HEK293 (cell line): ENCODE results near the gene FAM228B.

Source experiments
- CTCF ChIA-PET: fragments of 350-600 bp; formaldehyde crosslinking; extraction: SDS; loops from one replicate; lab custom pipeline; 2021; ENCODE audit warnings: antibody characterized with exemption; lab: Yijun Ruan, JAX
- POLR2A ChIA-PET: fragments of 300-600 bp; formaldehyde crosslinking; extraction: SDS; loops from one replicate; lab custom pipeline; 2020; ENCODE audit warnings: antibody characterized with exemption, inconsistent platforms; lab: Yijun Ruan, JAX
- H3K27ac ChIP-seq: fragments of 200-500 bp; sonication (Bioruptor generic); 2 replicates; pipeline ENCODE4 v1.5.1; 2014; ENCODE audit warnings: low read depth, low read length, control low read depth, inconsistent platforms; ENCODE audit errors: extremely low read depth
- H3K36me3 ChIP-seq, 2 experiments: fragments of 200-500 bp in 1 of 2; sonication (Bioruptor generic) in 1 of 2; 1 replicate in 1 of 2; 2 replicates in 1 of 2; pipeline ENCODE4 v1.5.1; 2014 to 2017; ENCODE audit warnings: inconsistent platforms in 2 of 2, low read length in 2 of 2; ENCODE audit not compliant: control insufficient read depth in 2 of 2, insufficient read depth in 1 of 2
- H3K4me1 ChIP-seq: fragments of 200-500 bp; sonication (Bioruptor generic); 2 replicates; pipeline ENCODE4 v1.5.1; 2014; ENCODE audit warnings: mild to moderate bottlenecking, low read length, inconsistent platforms; ENCODE audit not compliant: control insufficient read depth, insufficient read depth
- H3K4me3 ChIP-seq: 2 replicates; pipeline ENCODE4 v1.5.1; 2011; ENCODE audit warnings: low read depth, mild to moderate bottlenecking, control low read depth, low read length, moderate library complexity
- H3K9me3 ChIP-seq: fragments of 200-500 bp; sonication (Bioruptor generic); 2 replicates; pipeline ENCODE4 v1.5.1; 2014; ENCODE audit warnings: low read depth, low read length, inconsistent platforms; ENCODE audit not compliant: control insufficient read depth, insufficient read depth
- MZF1 ChIP-seq: fragments of 450-650 bp; formaldehyde crosslinking; IDR thresholded peaks from 2 replicates; pipeline ENCODE4 v1.5.1; 2017; ENCODE audit warnings: missing biosample characterization, missing genetic modification characterization, borderline replicate concordance
- OVOL3 ChIP-seq: fragments of 450-650 bp; formaldehyde crosslinking; IDR thresholded peaks from 2 replicates; pipeline ENCODE4 v1.5.1; 2016; ENCODE audit warnings: missing biosample characterization, missing genetic modification characterization
- WT1 ChIP-seq: fragments of 450-650 bp; formaldehyde crosslinking; IDR thresholded peaks from 2 replicates; pipeline ENCODE4 v1.5.1; 2016; ENCODE audit warnings: missing biosample characterization, missing genetic modification characterization
- ZFP37 ChIP-seq: fragments of 450-650 bp; formaldehyde crosslinking; IDR thresholded peaks from 2 replicates; pipeline ENCODE4 v1.5.1; 2016; ENCODE audit warnings: missing biosample characterization, missing genetic modification characterization
- ZNF174 ChIP-seq: fragments of 450-650 bp; formaldehyde crosslinking; IDR thresholded peaks from 2 replicates; pipeline ENCODE4 v1.5.0; 2017; ENCODE audit warnings: missing biosample characterization, mild to moderate bottlenecking, missing genetic modification characterization
- ZNF202 ChIP-seq: fragments of 450-650 bp; formaldehyde crosslinking; IDR thresholded peaks from 2 replicates; pipeline ENCODE4 v1.5.1; 2016; ENCODE audit warnings: missing biosample characterization, missing genetic modification characterization, borderline replicate concordance
- ZNF221 ChIP-seq: fragments of 450-650 bp; formaldehyde crosslinking; IDR thresholded peaks from 2 replicates; pipeline ENCODE4 v1.5.1; 2017; ENCODE audit warnings: missing biosample characterization, missing genetic modification characterization, borderline replicate concordance
- ZNF223 ChIP-seq: fragments of 450-650 bp; formaldehyde crosslinking; IDR thresholded peaks from 2 replicates; pipeline ENCODE4 v1.5.1; 2016; ENCODE audit warnings: missing biosample characterization, missing genetic modification characterization
- ZNF248 ChIP-seq: fragments of 450-650 bp; formaldehyde crosslinking; IDR thresholded peaks from 2 replicates; pipeline ENCODE4 v1.5.1; 2017; ENCODE audit warnings: missing biosample characterization, missing genetic modification characterization
- ZNF37A ChIP-seq: fragments of 450-650 bp; IDR thresholded peaks from 2 replicates; pipeline ENCODE4 v1.5.1; 2018; ENCODE audit warnings: missing biosample characterization, missing genetic modification characterization
- ZNF514 ChIP-seq: fragments of 450-650 bp; formaldehyde crosslinking; IDR thresholded peaks from 2 replicates; pipeline ENCODE4 v1.5.1; 2016; ENCODE audit warnings: missing biosample characterization, missing genetic modification characterization
- ZNF529 ChIP-seq: fragments of 450-650 bp; formaldehyde crosslinking; IDR thresholded peaks from 2 replicates; pipeline ENCODE4 v1.5.1; 2017; ENCODE audit warnings: missing genetic modification characterization, missing biosample characterization; ENCODE audit not compliant: insufficient replicate concordance
- ZNF707 ChIP-seq: fragments of 450-650 bp; formaldehyde crosslinking; IDR thresholded peaks from 2 replicates; pipeline ENCODE4 v1.5.1; 2016; ENCODE audit warnings: missing biosample characterization, missing genetic modification characterization
- ZNF792 ChIP-seq: fragments of 450-650 bp; formaldehyde crosslinking; IDR thresholded peaks from 2 replicates; pipeline ENCODE4 v1.5.1; 2016; ENCODE audit warnings: missing biosample characterization, missing genetic modification characterization
- ZSCAN16 ChIP-seq: fragments of 450-650 bp; formaldehyde crosslinking; IDR thresholded peaks from 2 replicates; pipeline ENCODE4 v1.5.1; 2016; ENCODE audit warnings: missing biosample characterization, missing genetic modification characterization
- ZSCAN23 ChIP-seq: fragments of 450-650 bp; formaldehyde crosslinking; IDR thresholded peaks from 2 replicates; pipeline ENCODE4 v1.5.1; 2016; ENCODE audit warnings: missing biosample characterization, missing genetic modification characterization
- TF ChIP-seq, protein P1 (sequence below): fragments of 450-650 bp; formaldehyde crosslinking; IDR thresholded peaks from 2 replicates; pipeline ENCODE4 v1.5.1; 2016; ENCODE audit warnings: missing biosample characterization, missing genetic modification characterization
- TF ChIP-seq, protein P2 (sequence below): fragments of 450-650 bp; formaldehyde crosslinking; IDR thresholded peaks from 2 replicates; pipeline ENCODE4 v1.5.1; 2017; ENCODE audit warnings: missing biosample characterization, missing genetic modification characterization
- TF ChIP-seq, protein P3 (sequence below): fragments of 450-650 bp; formaldehyde crosslinking; IDR thresholded peaks from 2 replicates; pipeline ENCODE4 v1.5.1; 2016; ENCODE audit warnings: missing biosample characterization, missing genetic modification characterization
- TF ChIP-seq, protein P4 (sequence below): fragments of 450-650 bp; formaldehyde crosslinking; IDR thresholded peaks from 2 replicates; pipeline ENCODE4 v1.5.1; 2016; ENCODE audit warnings: missing biosample characterization, missing genetic modification characterization, borderline replicate concordance

FAM228B gene

GRCh38 chr2:24086241-24086640 is 37.0 kb upstream of the FAM228B start:
- no peak overlapping the region for H3K4me3 ChIP-seq
- H3K9me3 ChIP-seq, result no peaks in the 10 kb centered on the region
- no peak for TF ChIP-seq ZNF248 (tag by site-specific recombination)
- TF ChIP-seq, protein P1, sequence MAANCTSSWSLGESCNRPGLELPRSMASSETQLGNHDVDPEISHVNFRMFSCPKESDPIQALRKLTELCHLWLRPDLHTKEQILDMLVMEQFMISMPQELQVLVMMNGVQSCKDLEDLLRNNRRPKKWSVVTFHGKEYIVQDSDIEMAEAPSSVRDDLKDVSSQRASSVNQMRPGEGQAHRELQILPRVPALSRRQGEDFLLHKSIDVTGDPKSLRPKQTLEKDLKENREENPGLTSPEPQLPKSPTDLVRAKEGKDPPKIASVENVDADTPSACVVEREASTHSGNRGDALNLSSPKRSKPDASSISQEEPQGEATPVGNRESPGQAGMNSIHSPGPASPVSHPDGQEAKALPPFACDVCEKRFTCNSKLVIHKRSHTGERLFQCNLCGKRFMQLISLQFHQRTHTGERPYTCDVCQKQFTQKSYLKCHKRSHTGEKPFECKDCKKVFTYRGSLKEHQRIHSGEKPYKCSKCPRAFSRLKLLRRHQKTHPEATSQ (tag by site-specific recombination), result no peak
- TF ChIP-seq ZNF174 (tag by site-specific recombination), result no peak
- TF ChIP-seq, all 188 proteins: peak for 0
- Histone ChIP-seq H3K27ac (no peak overlapping the region), H3K36me3 (peaks cover 3 to 29% of the 10 kb centered on the region in 2 experiments; a peak in 2 of 3 replicates), H3K4me1 (no peaks in the 10 kb centered on the region)
- POLR2A ChIA-PET, result no interaction called here
- CTCF ChIA-PET, result interaction anchor here (0.6 to 0.7 kb wide), 2 partner anchors 160 to 252 kb away, joined by 3 read pairs; partner anchors contain the start of gene ATAD2B

- no peak overlapping the region for H3K27ac ChIP-seq
- no peaks in the 10 kb centered on the region for H3K9me3 ChIP-seq
- ChIA-PET POLR2A (interaction anchor here (0.9 kb wide), 1 partner anchor 10 kb away, joined by 4 read pairs; the partner anchor contains the start of gene SF3B6), CTCF (interaction anchor here (0.6 to 0.7 kb wide), 2 partner anchors 19 to 253 kb away, joined by 3 read pairs; no protein-coding TSS in a partner anchor)
- TF ChIP-seq, protein P2, sequence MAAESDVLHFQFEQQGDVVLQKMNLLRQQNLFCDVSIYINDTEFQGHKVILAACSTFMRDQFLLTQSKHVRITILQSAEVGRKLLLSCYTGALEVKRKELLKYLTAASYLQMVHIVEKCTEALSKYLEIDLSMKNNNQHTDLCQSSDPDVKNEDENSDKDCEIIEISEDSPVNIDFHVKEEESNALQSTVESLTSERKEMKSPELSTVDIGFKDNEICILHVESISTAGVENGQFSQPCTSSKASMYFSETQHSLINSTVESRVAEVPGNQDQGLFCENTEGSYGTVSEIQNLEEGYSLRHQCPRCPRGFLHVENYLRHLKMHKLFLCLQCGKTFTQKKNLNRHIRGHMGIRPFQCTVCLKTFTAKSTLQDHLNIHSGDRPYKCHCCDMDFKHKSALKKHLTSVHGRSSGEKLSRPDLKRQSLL (tag by site-specific recombination), result no peak
- TF ChIP-seq ZNF223 (no peak), WT1 (tag by site-specific recombination) (no peak), OVOL3 (no peak), ZSCAN23 (tag by site-specific recombination) (no peak), ZSCAN16 (no peak), ZNF221 (tag by site-specific recombination) (no peak)
- H3K4me1 ChIP-seq, result no peaks in the 10 kb centered on the region
- H3K4me3 ChIP-seq, result no peak overlapping the region
- peaks cover 2 to 24% of the 10 kb centered on the region in 2 experiments; a peak in 2 of 3 replicates for H3K36me3 ChIP-seq
These were observed 36.2 kb upstream of the FAM228B start for GRCh38 chr2:24087032-24087431.

DNA sequence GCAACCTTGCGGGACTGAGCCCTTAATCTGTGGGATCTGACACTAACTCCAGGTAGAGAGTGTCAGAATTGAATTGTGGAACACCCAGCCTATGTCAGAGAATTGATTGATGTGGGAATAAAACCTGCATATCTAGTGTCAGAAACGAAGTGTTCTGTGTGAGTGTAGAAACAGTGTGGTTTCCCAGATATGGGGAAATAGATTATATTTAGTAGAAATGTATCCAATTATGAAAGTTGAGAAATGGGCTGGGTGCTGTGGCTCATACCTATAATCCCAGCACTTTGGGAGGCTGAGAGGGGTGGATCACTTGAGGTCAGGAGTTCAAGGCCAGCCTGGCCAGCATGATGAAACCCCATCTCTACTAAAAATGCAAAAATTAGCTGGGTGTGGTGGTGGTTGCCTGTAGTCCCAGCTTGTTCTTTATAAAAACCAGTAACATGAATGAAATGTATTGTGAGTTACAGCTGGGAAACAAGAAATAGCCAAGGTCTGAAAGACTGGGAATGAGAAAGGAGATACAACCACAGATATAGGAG is 34.4 kb upstream of the FAM228B start:
- CTCF ChIA-PET, result interaction anchor here (0.7 kb wide), 1 partner anchor 570 kb away, joined by 3 read pairs; no protein-coding TSS in a partner anchor
- Histone ChIP-seq H3K4me3 (no peak overlapping the region), H3K36me3 (peaks cover 0 to 11% of the 10 kb centered on the region in 2 experiments; a peak in 2 of 3 replicates), H3K27ac (no peak overlapping the region), H3K4me1 (no peaks in the 10 kb centered on the region), H3K9me3 (no peaks in the 10 kb centered on the region)
- POLR2A ChIA-PET, result no interaction called here
- no peak for TF ChIP-seq ZFP37 (tag by site-specific recombination)
- no peak for TF ChIP-seq ZNF514 (tag by site-specific recombination)
- no peak for TF ChIP-seq MZF1 (tag by site-specific recombination)
- TF ChIP-seq ZNF202 (tag by site-specific recombination), result no peak
- TF ChIP-seq, protein P3, sequence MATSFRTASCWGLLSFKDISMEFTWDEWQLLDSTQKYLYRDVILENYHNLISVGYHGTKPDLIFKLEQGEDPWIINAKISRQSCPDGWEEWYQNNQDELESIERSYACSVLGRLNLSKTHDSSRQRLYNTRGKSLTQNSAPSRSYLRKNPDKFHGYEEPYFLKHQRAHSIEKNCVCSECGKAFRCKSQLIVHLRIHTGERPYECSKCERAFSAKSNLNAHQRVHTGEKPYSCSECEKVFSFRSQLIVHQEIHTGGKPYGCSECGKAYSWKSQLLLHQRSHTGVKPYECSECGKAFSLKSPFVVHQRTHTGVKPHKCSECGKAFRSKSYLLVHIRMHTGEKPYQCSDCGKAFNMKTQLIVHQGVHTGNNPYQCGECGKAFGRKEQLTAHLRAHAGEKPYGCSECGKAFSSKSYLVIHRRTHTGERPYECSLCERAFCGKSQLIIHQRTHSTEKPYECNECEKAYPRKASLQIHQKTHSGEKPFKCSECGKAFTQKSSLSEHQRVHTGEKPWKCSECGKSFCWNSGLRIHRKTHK (tag by site-specific recombination), result no peak
- TF ChIP-seq ZNF707, result no peak
- TF ChIP-seq, protein P4, sequence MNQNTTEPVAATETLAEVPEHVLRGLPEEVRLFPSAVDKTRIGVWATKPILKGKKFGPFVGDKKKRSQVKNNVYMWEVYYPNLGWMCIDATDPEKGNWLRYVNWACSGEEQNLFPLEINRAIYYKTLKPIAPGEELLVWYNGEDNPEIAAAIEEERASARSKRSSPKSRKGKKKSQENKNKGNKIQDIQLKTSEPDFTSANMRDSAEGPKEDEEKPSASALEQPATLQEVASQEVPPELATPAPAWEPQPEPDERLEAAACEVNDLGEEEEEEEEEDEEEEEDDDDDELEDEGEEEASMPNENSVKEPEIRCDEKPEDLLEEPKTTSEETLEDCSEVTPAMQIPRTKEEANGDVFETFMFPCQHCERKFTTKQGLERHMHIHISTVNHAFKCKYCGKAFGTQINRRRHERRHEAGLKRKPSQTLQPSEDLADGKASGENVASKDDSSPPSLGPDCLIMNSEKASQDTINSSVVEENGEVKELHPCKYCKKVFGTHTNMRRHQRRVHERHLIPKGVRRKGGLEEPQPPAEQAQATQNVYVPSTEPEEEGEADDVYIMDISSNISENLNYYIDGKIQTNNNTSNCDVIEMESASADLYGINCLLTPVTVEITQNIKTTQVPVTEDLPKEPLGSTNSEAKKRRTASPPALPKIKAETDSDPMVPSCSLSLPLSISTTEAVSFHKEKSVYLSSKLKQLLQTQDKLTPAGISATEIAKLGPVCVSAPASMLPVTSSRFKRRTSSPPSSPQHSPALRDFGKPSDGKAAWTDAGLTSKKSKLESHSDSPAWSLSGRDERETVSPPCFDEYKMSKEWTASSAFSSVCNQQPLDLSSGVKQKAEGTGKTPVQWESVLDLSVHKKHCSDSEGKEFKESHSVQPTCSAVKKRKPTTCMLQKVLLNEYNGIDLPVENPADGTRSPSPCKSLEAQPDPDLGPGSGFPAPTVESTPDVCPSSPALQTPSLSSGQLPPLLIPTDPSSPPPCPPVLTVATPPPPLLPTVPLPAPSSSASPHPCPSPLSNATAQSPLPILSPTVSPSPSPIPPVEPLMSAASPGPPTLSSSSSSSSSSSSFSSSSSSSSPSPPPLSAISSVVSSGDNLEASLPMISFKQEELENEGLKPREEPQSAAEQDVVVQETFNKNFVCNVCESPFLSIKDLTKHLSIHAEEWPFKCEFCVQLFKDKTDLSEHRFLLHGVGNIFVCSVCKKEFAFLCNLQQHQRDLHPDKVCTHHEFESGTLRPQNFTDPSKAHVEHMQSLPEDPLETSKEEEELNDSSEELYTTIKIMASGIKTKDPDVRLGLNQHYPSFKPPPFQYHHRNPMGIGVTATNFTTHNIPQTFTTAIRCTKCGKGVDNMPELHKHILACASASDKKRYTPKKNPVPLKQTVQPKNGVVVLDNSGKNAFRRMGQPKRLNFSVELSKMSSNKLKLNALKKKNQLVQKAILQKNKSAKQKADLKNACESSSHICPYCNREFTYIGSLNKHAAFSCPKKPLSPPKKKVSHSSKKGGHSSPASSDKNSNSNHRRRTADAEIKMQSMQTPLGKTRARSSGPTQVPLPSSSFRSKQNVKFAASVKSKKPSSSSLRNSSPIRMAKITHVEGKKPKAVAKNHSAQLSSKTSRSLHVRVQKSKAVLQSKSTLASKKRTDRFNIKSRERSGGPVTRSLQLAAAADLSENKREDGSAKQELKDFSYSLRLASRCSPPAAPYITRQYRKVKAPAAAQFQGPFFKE, result no peak
- no peak for TF ChIP-seq ZNF221 (tag by site-specific recombination)
- no peak for TF ChIP-seq ZNF792 (tag by site-specific recombination)
- TF ChIP-seq ZNF37A (tag by site-specific recombination), result no peak
- no peak for TF ChIP-seq ZNF529 (tag by site-specific recombination)
